DMS79 treated with DMSO at 0.1 percent for 48 hours (cell line): ENCODE measurements around the gene GPX4.

ENCODE experiments used
- DNase-seq: peaks from one replicate; lab custom pipeline; 2025; lab: John Stamatoyannopoulos, UW

GPX4 gene

GRCh38 chr19:1084024-1084868 lies 19.5 kb upstream of the GPX4 start:
- DNase-seq = no peak

GRCh38 chr19:1085053-1085658 lies 18.6 kb upstream of the GPX4 start:
- DNase-seq = no peak

GRCh38 chr19:1085676-1086442 lies 17.9 kb upstream of the GPX4 start:
- no peak for DNase-seq

GRCh38 chr19:1086613-1087012 lies 17.2 kb upstream of the GPX4 start:
- DNase-seq = no peak

GRCh38 chr19:1087813-1088415 lies 15.9 kb upstream of the GPX4 start:
- no peak for DNase-seq

- DNase-seq = no peak
Measured at GRCh38 chr19:1088416-1089010, 15.3 kb upstream of the GPX4 start.

- no peak for DNase-seq
Measured at GRCh38 chr19:1089126-1089771, 14.5 kb upstream of the GPX4 start.

GRCh38 chr19:1089891-1090290 lies 13.9 kb upstream of the GPX4 start:
- no peak for DNase-seq

- DNase-seq = no peak
Measured at GRCh38 chr19:1090731-1091543, 12.9 kb upstream of the GPX4 start.

GRCh38 chr19:1091544-1092175 lies 12.1 kb upstream of the GPX4 start:
- no peak for DNase-seq

- no peak for DNase-seq
Measured at GRCh38 chr19:1093330-1093729, 10.5 kb upstream of the GPX4 start.

GRCh38 chr19:1093811-1094553 lies 9.8 kb upstream of the GPX4 start:
- no peak for DNase-seq

GRCh38 chr19:1094655-1094977 lies 9.2 kb upstream of the GPX4 start:
- DNase-seq = no peak

- DNase-seq = peak; percentile 95
Measured at GRCh38 chr19:1094978-1095701, 8.7 kb upstream of the GPX4 start, which contains the start of gene POLR2E. Gene POLR2E (minus strand): TSS chr19:1095375. CDS start chr19:1095315, 60 bp downstream.

- DNase-seq = no peak
Measured at GRCh38 chr19:1097810-1098176, 6.0 kb upstream of the GPX4 start.

- DNase-seq = no peak
Measured at GRCh38 chr19:1098177-1099051, 5.4 kb upstream of the GPX4 start.

- DNase-seq = no peak
Measured at GRCh38 chr19:1101337-1101698, 2.5 kb upstream of the GPX4 start.
